Fibroblast of lung (primary cell): ENCODE measurements around the gene DLGAP1. TPM values are rescaled to one million over a fixed set of nuclear protein-coding genes. Genes with fewer than 3 reads are reported as not detected.

Experiments used
- DNase-seq, 2 donors: peaks; one replicate each; pipeline versions ENCODE4 v3.0.0 to v3.0.0-alpha.2; 2010; ENCODE audit warnings: low read depth in 2 of 2
- H2AFZ ChIP-seq: 2 replicates; pipeline ENCODE4 v1.5.1; 2012; ENCODE audit warnings: low read length, control low read depth, inconsistent platforms
- H3K27ac ChIP-seq: 2 replicates; pipeline ENCODE4 v1.5.1; 2011; ENCODE audit warnings: low read length, control low read depth; ENCODE audit not compliant: insufficient read depth
- H3K27me3 ChIP-seq: 2 replicates; pipeline ENCODE4 v1.5.1; 2011; ENCODE audit warnings: mild to moderate bottlenecking, low read length; ENCODE audit not compliant: control insufficient read depth, insufficient read depth
- H3K36me3 ChIP-seq: 2 replicates; pipeline ENCODE4 v1.5.1; 2011; ENCODE audit warnings: low read length; ENCODE audit not compliant: control insufficient read depth, insufficient read depth
- H3K4me1 ChIP-seq: 2 replicates; pipeline ENCODE4 v1.5.1; 2011; ENCODE audit warnings: low read length; ENCODE audit not compliant: control insufficient read depth, insufficient read depth; ENCODE audit errors: extremely low read depth
- H3K4me2 ChIP-seq: 2 replicates; pipeline ENCODE4 v1.5.1; 2011; ENCODE audit warnings: low read length, control low read depth; ENCODE audit not compliant: insufficient read depth; ENCODE audit errors: extremely low read depth
- H3K4me3 ChIP-seq, 4 experiments: fragments of 200-600 bp in 1 of 4; sonication (generic) in 1 of 4; replicated peaks in 1 of 4; 2 replicates each; pipeline ENCODE4 v1.5.1; 2011 to 2016; ENCODE audit warnings: low read length in 4 of 4, low read depth in 3 of 4, mild to moderate bottlenecking in 3 of 4, control low read depth in 2 of 4, inconsistent platforms in 1 of 4, mixed read lengths in 1 of 4; ENCODE audit not compliant: insufficient read depth in 1 of 4; ENCODE audit errors: control extremely low read depth in 1 of 4
- H3K79me2 ChIP-seq: 2 replicates; pipeline ENCODE4 v1.5.1; 2012; ENCODE audit warnings: mild to moderate bottlenecking, low read length, inconsistent platforms; ENCODE audit not compliant: control insufficient read depth, insufficient read depth
- H3K9ac ChIP-seq: 2 replicates; pipeline ENCODE4 v1.5.1; 2011; ENCODE audit warnings: mild to moderate bottlenecking, low read length, control low read depth; ENCODE audit not compliant: insufficient read depth
- H3K9me3 ChIP-seq: 2 replicates; pipeline ENCODE4 v1.5.1; 2012; ENCODE audit warnings: low read depth, low read length; ENCODE audit not compliant: control insufficient read depth, insufficient read depth
- H4K20me1 ChIP-seq: 2 replicates; pipeline ENCODE4 v1.5.1; 2011; ENCODE audit warnings: low read length; ENCODE audit not compliant: control insufficient read depth, insufficient read depth; ENCODE audit errors: extremely low read depth
- CTCF ChIP-seq, 2 donors: IDR thresholded peaks in 1 of 2; conservative IDR thresholded peaks in 1 of 2; 1 replicate in 1 of 2; 2 replicates in 1 of 2; pipeline ENCODE4 v1.5.1; 2011 to 2012; ENCODE audit warnings: low read length in 2 of 2, control low read depth in 1 of 2, inconsistent platforms in 1 of 2, low read depth in 1 of 2, mild to moderate bottlenecking in 1 of 2
- EZH2 ChIP-seq: IDR thresholded peaks from 2 replicates; pipeline ENCODE4 v1.5.1; 2012; ENCODE audit warnings: low read length, control low read depth, mild to moderate bottlenecking; ENCODE audit errors: missing control alignments
- polyA plus RNA-seq, 2 donors: library from polyadenylated mRNA; depleted of rRNA in 1 of 2; stranded (reverse) in 1 of 2; unstranded in 1 of 2; fragments of >200 nt; gene quantifications; 2 replicates each; pipeline ENCODE4 v1.2.1, GENCODE V29; 2011 to 2012; ENCODE audit warnings: missing spikeins in 1 of 2
- total RNA-seq: library from RNA; depleted of rRNA; stranded (reverse); fragments of >200 nt; gene quantifications from 2 replicates; pipeline ENCODE4 v1.2.1, GENCODE V29; 2014

The DLGAP1 gene
- total and polyA plus RNA-seq, 2 donors (not counting 1 experiment from before 2014, with no cell fraction given) = 0.16 to 0.17 TPM

GRCh38 chr18:3821524-3821923, 633.6 kb downstream of the DLGAP1 start:
- TF ChIP-seq CTCF (conservative IDR thresholded peaks at IDR 0.05 in 1 of 2, IDR thresholded peaks at IDR 0.05 in 1 of 2; ENCODE audit: low read depth in 1 of 2, low read length in 2 of 2) (no peak), EZH2 (no peak)
- no peak for DNase-seq
- H4K20me1 ChIP-seq = no peaks in the 10 kb centered on the region
- H3K4me2 ChIP-seq = no peak overlapping the region
- no peaks in the 10 kb centered on the region for H3K4me1 ChIP-seq
- no peak overlapping the region for H3K27ac ChIP-seq
- no peaks in the 10 kb centered on the region for H3K27me3 ChIP-seq
- H3K9me3 ChIP-seq = no peaks in the 10 kb centered on the region
- no peaks in the 10 kb centered on the region for H3K36me3 ChIP-seq
- no peaks in the 10 kb centered on the region for H3K79me2 ChIP-seq
- no peak overlapping the region for H3K4me3 ChIP-seq
- H3K9ac ChIP-seq = no peak overlapping the region
- no peak overlapping the region for H2AFZ ChIP-seq

- Histone ChIP-seq H4K20me1 (no peaks in the 10 kb centered on the region), H3K27me3 (no peaks in the 10 kb centered on the region), H3K36me3 (no peaks in the 10 kb centered on the region), H3K4me3 (no peak overlapping the region), H3K79me2 (no peaks in the 10 kb centered on the region), H3K4me2 (no peak overlapping the region), H3K9ac (no peak overlapping the region), H3K9me3 (no peaks in the 10 kb centered on the region), H3K27ac (no peak overlapping the region), H2AFZ (no peak overlapping the region), H3K4me1 (peaks cover 9% of the 10 kb centered on the region)
- DNase-seq = no peak
- TF ChIP-seq EZH2 (no peak), CTCF (conservative IDR thresholded peaks at IDR 0.05 in 1 of 2, IDR thresholded peaks at IDR 0.05 in 1 of 2; ENCODE audit: low read depth in 1 of 2, low read length in 2 of 2) (no peak)
Observed at GRCh38 chr18:3819961-3820360, 635.1 kb downstream of the DLGAP1 start.

DNA sequence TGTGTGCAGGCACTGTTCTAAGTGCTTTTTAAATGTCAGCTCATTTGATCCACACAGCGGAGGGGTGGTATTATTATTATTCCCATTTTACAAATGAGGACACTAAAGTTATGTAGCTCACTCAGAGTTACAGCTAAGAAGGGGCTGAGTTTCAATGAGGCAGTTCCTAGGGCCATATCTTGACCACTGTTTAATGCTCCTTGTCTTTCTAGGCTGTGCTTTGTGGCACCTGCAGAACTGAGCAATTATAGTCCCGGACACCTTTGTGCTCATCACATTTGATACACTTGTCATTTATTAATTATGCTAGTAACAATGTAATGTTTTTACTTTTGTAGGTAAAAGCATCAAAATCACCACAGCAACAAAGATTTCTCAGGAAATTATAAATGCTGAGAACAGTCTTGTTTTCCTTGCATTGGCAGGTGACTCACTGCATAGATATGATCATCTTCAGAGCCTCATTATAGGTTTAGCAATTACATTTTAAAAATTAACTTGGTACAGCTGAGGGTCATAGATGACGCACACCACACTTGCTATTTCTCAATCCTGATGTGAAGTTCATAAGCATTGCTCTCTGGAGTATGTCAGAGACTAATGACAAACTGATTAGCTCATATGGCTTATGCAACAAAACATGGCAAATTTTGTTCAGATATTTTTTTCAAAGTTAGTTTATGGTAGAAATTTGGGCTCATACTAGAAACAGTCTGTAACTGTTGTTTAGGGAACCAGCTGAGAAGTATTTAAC, 638.3 kb downstream of the DLGAP1 start:
- H2AFZ ChIP-seq = no peak overlapping the region
- no peaks in the 10 kb centered on the region for H3K79me2 ChIP-seq
- TF ChIP-seq EZH2 (no peak), CTCF (conservative IDR thresholded peaks at IDR 0.05 in 1 of 2, IDR thresholded peaks at IDR 0.05 in 1 of 2; ENCODE audit: low read depth in 1 of 2, low read length in 2 of 2) (no peak)
- DNase-seq = peak; percentile 95 to 100
- H3K4me1 ChIP-seq = peaks cover 9% of the 10 kb centered on the region
- H3K27me3 ChIP-seq = no peaks in the 10 kb centered on the region
- no peaks in the 10 kb centered on the region for H3K9me3 ChIP-seq
- no peaks in the 10 kb centered on the region for H4K20me1 ChIP-seq
- peak overlapping the region; percentile 44 for H3K27ac ChIP-seq
- no peaks in the 10 kb centered on the region for H3K36me3 ChIP-seq
- no peak overlapping the region for H3K4me3 ChIP-seq
- H3K4me2 ChIP-seq = no peak overlapping the region
- H3K9ac ChIP-seq = no peak overlapping the region
